ENCODE measurements around the gene NT5M.

Gene NT5M

GRCh38 chr17:17321356-17322025, 18.3 kb downstream of the NT5M start:
- Histone ChIP-seq H3K9me3 (ENCODE audit: control insufficient read depth in 2 of 2, low read length in 2 of 2) (no peaks in the 10 kb centered on the region), H3K4me3 (ENCODE audit: low read length in 2 of 2) (no peak overlapping the region), H3K4me1 (ENCODE audit: control insufficient read depth, insufficient read depth, low read length) (no peaks in the 10 kb centered on the region), H3K9ac (ENCODE audit: low read length in 2 of 2) (no peak overlapping the region), H3K27me3 (ENCODE audit: control insufficient read depth in 1 of 2, insufficient read depth in 2 of 2, low read length in 2 of 2) (no peaks in the 10 kb centered on the region), H3K36me3 (ENCODE audit: control insufficient read depth in 2 of 2, insufficient read depth in 2 of 2, low read length in 2 of 2) (peaks cover 0 to 4% of the 10 kb centered on the region in 2 donors), H3K27ac (ENCODE audit: low read length) (no peak overlapping the region)

DNA sequence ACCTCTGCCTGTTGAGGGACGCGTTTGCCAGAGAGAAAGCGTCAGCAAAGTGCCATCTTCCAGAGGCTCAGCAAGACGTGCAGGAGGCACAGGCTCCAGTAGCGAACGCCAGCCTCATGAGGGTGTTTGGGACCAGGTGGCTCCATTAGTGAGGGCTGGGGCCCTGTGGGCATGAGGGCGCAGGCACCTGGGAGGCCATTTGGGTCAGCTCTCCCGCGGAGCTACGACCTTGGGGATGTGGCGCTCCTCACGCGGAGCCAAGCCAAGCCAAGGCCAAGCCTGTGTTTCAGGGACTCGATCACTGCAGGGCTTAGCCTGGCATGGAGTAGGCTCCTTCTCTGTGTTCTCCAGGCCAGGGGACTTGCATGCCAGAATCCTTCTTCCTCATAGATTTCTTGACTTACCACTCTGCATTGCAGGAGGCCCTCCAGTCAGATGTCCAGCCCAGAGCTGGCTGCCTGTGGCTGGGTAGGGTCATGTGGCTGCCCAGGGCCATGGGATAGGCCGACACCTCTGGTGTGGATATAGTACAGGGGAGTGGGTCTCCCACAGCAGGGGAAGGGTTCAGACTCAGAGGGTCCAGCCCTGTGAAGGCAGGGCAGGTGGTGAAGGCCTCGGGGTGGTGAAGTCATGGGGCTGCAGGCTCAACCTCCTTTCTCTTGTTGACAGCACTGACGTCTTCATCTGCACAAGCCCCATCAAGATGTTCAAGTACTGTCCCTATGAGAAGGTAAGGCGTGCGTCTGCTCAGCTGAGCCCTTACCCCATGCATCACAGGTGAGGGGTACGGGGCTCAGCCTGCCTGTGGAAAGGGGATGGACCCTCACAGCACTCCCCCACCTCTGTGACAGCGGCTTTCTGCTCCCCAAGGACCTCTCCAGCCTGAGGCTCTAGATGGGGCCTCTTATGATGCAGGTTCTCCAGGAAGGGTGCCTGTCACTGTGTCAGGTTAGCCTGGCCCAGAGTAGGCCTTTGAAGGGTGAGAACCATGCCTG, 19.6 kb downstream of the NT5M start:
- no peaks in the 10 kb centered on the region for H3K27me3 ChIP-seq (ENCODE audit: control insufficient read depth in 1 of 2, insufficient read depth in 2 of 2, low read length in 2 of 2)
- H3K4me3 ChIP-seq (ENCODE audit: low read length in 2 of 2) = no peak overlapping the region
- H3K9ac ChIP-seq (ENCODE audit: low read length in 2 of 2) = no peak overlapping the region
- H3K9me3 ChIP-seq (ENCODE audit: control insufficient read depth in 2 of 2, low read length in 2 of 2) = no peaks in the 10 kb centered on the region
- peaks cover 0 to 4% of the 10 kb centered on the region in 2 donors for H3K36me3 ChIP-seq (ENCODE audit: control insufficient read depth in 2 of 2, insufficient read depth in 2 of 2, low read length in 2 of 2)
- no peak overlapping the region for H3K27ac ChIP-seq (ENCODE audit: low read length)
- H3K4me1 ChIP-seq (ENCODE audit: control insufficient read depth, insufficient read depth, low read length) = no peaks in the 10 kb centered on the region

DNA sequence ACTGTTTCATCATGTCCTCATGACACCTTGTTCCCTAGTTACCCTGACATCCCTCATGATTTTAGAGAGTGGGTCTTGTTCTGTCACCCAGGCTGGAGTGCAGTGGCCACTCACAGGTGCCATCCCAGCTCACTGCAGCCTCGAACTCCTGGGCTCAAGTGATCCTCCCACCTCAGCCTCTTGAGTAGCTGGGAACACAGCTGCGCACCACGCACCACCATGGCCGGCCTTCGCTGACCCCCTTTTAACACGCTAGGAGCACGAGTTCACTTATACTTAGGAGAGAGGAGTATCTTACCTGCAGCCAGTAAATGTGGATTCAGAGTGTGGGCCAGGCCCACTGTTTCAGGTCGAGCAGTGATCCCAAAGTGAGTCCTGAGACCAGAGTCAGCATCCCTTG, 21.4 kb downstream of the NT5M start:
- peaks cover 0 to 4% of the 10 kb centered on the region in 2 donors for H3K36me3 ChIP-seq (ENCODE audit: control insufficient read depth in 2 of 2, insufficient read depth in 2 of 2, low read length in 2 of 2)

GRCh38 chr17:17325228-17325627, 22.1 kb downstream of the NT5M start:
- H3K4me3 ChIP-seq (ENCODE audit: low read length in 2 of 2) = no peak overlapping the region
- no peaks in the 10 kb centered on the region for H3K4me1 ChIP-seq (ENCODE audit: control insufficient read depth, insufficient read depth, low read length)
- no peaks in the 10 kb centered on the region for H3K9me3 ChIP-seq (ENCODE audit: control insufficient read depth in 2 of 2, low read length in 2 of 2)
- peaks cover 0 to 4% of the 10 kb centered on the region in 2 donors for H3K36me3 ChIP-seq (ENCODE audit: control insufficient read depth in 2 of 2, insufficient read depth in 2 of 2, low read length in 2 of 2)
- H3K9ac ChIP-seq (ENCODE audit: low read length in 2 of 2) = no peak overlapping the region
- no peaks in the 10 kb centered on the region for H3K27me3 ChIP-seq (ENCODE audit: control insufficient read depth in 1 of 2, insufficient read depth in 2 of 2, low read length in 2 of 2)
- no peak overlapping the region for H3K27ac ChIP-seq (ENCODE audit: low read length)

More for the DNA sequence above, 21.4 kb downstream of the NT5M start:
- H3K4me3 ChIP-seq (ENCODE audit: low read length in 2 of 2) = no peak overlapping the region
- no peaks in the 10 kb centered on the region for H3K9me3 ChIP-seq (ENCODE audit: control insufficient read depth in 2 of 2, low read length in 2 of 2)
- H3K4me1 ChIP-seq (ENCODE audit: control insufficient read depth, insufficient read depth, low read length) = no peaks in the 10 kb centered on the region
- H3K27me3 ChIP-seq (ENCODE audit: control insufficient read depth in 1 of 2, insufficient read depth in 2 of 2, low read length in 2 of 2) = no peaks in the 10 kb centered on the region
- H3K27ac ChIP-seq (ENCODE audit: low read length) = no peak overlapping the region
- no peak overlapping the region for H3K9ac ChIP-seq (ENCODE audit: low read length in 2 of 2)

GRCh38 chr17:17325816-17326215, 22.6 kb downstream of the NT5M start:
- H3K27ac ChIP-seq (ENCODE audit: low read length) = no peak overlapping the region
- H3K9ac ChIP-seq (ENCODE audit: low read length in 2 of 2) = no peak overlapping the region
- no peak overlapping the region for H3K4me3 ChIP-seq (ENCODE audit: low read length in 2 of 2)
- H3K27me3 ChIP-seq (ENCODE audit: control insufficient read depth in 1 of 2, insufficient read depth in 2 of 2, low read length in 2 of 2) = no peaks in the 10 kb centered on the region
- H3K4me1 ChIP-seq (ENCODE audit: control insufficient read depth, insufficient read depth, low read length) = no peaks in the 10 kb centered on the region
- H3K9me3 ChIP-seq (ENCODE audit: control insufficient read depth in 2 of 2, low read length in 2 of 2) = no peaks in the 10 kb centered on the region
- peaks cover 0 to 4% of the 10 kb centered on the region in 2 donors for H3K36me3 ChIP-seq (ENCODE audit: control insufficient read depth in 2 of 2, insufficient read depth in 2 of 2, low read length in 2 of 2)

DNA sequence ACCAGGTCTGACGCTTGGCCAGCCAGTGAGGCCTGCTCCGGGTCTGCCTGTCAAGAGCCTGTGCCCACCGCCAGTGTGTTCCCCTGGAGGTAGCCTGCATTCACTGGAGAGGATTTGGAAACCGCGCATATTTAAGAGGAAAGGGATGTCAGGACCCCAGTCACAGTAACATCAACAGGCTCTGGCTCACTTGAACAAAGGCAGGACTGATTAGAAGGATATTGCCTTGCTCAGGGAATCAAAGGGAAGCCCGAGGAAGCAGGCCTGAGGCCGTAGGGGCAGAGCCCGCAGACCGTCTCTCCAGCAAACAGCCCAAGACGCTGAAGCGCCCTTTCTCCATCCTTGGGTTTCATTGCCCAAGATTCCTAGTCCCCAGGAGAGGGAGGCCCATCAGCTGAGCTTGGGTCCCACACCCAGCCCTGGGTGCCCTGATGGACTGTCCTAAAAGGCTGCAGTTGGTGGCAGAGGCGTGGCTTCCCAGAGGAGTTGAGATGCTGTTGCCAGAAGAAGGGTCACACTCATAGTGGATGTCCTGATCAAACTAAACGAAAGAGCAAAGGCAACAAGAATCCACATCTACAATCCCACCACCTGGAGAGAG, 23.2 kb downstream of the NT5M start:
- peaks cover 0 to 4% of the 10 kb centered on the region in 2 donors for H3K36me3 ChIP-seq (ENCODE audit: control insufficient read depth in 2 of 2, insufficient read depth in 2 of 2, low read length in 2 of 2)
- H3K9ac ChIP-seq (ENCODE audit: low read length in 2 of 2) = no peak overlapping the region
- H3K9me3 ChIP-seq (ENCODE audit: control insufficient read depth in 2 of 2, low read length in 2 of 2) = no peaks in the 10 kb centered on the region
- no peak overlapping the region for H3K27ac ChIP-seq (ENCODE audit: low read length)
- H3K27me3 ChIP-seq (ENCODE audit: control insufficient read depth in 1 of 2, insufficient read depth in 2 of 2, low read length in 2 of 2) = no peaks in the 10 kb centered on the region
- H3K4me1 ChIP-seq (ENCODE audit: control insufficient read depth, insufficient read depth, low read length) = no peaks in the 10 kb centered on the region
- H3K4me3 ChIP-seq (ENCODE audit: low read length in 2 of 2) = no peak overlapping the region

DNA sequence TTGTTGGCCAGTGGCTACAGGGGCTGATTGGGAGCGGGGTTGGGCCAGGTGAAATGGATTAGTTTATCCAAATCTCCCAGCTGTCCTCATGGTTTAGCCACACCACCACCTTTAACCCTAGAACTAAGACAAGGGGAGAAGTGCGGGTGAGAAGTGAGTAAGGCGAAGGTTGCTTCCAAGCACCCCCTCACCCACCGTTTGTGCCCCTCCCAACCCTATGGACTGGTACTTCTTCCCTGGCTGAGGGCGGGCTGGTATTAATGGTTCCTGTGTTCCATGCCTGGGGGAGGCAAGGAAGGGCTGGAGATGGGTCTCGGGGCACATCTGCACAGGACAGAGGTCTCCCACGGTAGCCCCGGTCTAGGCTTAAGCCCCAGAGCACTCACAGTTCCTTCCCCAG, 25.1 kb downstream of the NT5M start:
- Histone ChIP-seq H3K9me3 (ENCODE audit: control insufficient read depth in 2 of 2, low read length in 2 of 2) (no peaks in the 10 kb centered on the region), H3K4me1 (ENCODE audit: control insufficient read depth, insufficient read depth, low read length) (no peaks in the 10 kb centered on the region), H3K36me3 (ENCODE audit: control insufficient read depth in 2 of 2, insufficient read depth in 2 of 2, low read length in 2 of 2) (peaks cover 0 to 4% of the 10 kb centered on the region in 2 donors), H3K27me3 (ENCODE audit: control insufficient read depth in 1 of 2, insufficient read depth in 2 of 2, low read length in 2 of 2) (no peaks in the 10 kb centered on the region), H3K27ac (ENCODE audit: low read length) (no peak overlapping the region), H3K9ac (ENCODE audit: low read length in 2 of 2) (no peak overlapping the region), H3K4me3 (ENCODE audit: low read length in 2 of 2) (no peak overlapping the region)

GRCh38 chr17:17341452-17341851, 38.3 kb downstream of the NT5M start:
- Histone ChIP-seq H3K9me3 (ENCODE audit: control insufficient read depth in 2 of 2, low read length in 2 of 2) (no peaks in the 10 kb centered on the region), H3K9ac (ENCODE audit: low read length in 2 of 2) (no peak overlapping the region), H3K27me3 (ENCODE audit: control insufficient read depth in 1 of 2, insufficient read depth in 2 of 2, low read length in 2 of 2) (no peaks in the 10 kb centered on the region), H3K27ac (ENCODE audit: low read length) (no peak overlapping the region), H3K4me3 (ENCODE audit: low read length in 2 of 2) (no peak overlapping the region), H3K36me3 (ENCODE audit: control insufficient read depth in 2 of 2, insufficient read depth in 2 of 2, low read length in 2 of 2) (peaks cover 2 to 9% of the 10 kb centered on the region in 2 donors), H3K4me1 (ENCODE audit: control insufficient read depth, insufficient read depth, low read length) (no peaks in the 10 kb centered on the region)

- H3K9me3 ChIP-seq (ENCODE audit: control insufficient read depth in 2 of 2, low read length in 2 of 2) = no peaks in the 10 kb centered on the region
- no peak overlapping the region for H3K9ac ChIP-seq (ENCODE audit: low read length in 2 of 2)
- no peaks in the 10 kb centered on the region for H3K4me1 ChIP-seq (ENCODE audit: control insufficient read depth, insufficient read depth, low read length)
- no peak overlapping the region for H3K4me3 ChIP-seq (ENCODE audit: low read length in 2 of 2)
- no peak overlapping the region for H3K27ac ChIP-seq (ENCODE audit: low read length)
- peaks cover 2 to 9% of the 10 kb centered on the region in 2 donors for H3K36me3 ChIP-seq (ENCODE audit: control insufficient read depth in 2 of 2, insufficient read depth in 2 of 2, low read length in 2 of 2)
- H3K27me3 ChIP-seq (ENCODE audit: control insufficient read depth in 1 of 2, insufficient read depth in 2 of 2, low read length in 2 of 2) = no peaks in the 10 kb centered on the region
These were observed 39.2 kb downstream of the NT5M start for GRCh38 chr17:17342242-17342945.

- no peak overlapping the region for H3K9ac ChIP-seq (ENCODE audit: low read length in 2 of 2)
- H3K9me3 ChIP-seq (ENCODE audit: control insufficient read depth in 2 of 2, low read length in 2 of 2) = no peaks in the 10 kb centered on the region
- H3K27me3 ChIP-seq (ENCODE audit: control insufficient read depth in 1 of 2, insufficient read depth in 2 of 2, low read length in 2 of 2) = no peaks in the 10 kb centered on the region
- H3K4me1 ChIP-seq (ENCODE audit: control insufficient read depth, insufficient read depth, low read length) = no peaks in the 10 kb centered on the region
- no peak overlapping the region for H3K4me3 ChIP-seq (ENCODE audit: low read length in 2 of 2)
- H3K36me3 ChIP-seq (ENCODE audit: control insufficient read depth in 2 of 2, insufficient read depth in 2 of 2, low read length in 2 of 2) = peaks cover 2 to 9% of the 10 kb centered on the region in 2 donors
- H3K27ac ChIP-seq (ENCODE audit: low read length) = no peak overlapping the region
These were observed 40.1 kb downstream of the NT5M start for GRCh38 chr17:17343160-17343735.

Data from stomach smooth muscle (tissue), 2 donors.